OCI-LY1 (cell line): Measurements from ENCODE around the gene KLK12.

Experiments
- H2AFZ ChIP-seq: fragments of 200-600 bp; sonication (generic), shearing (Covaris generic); 2 replicates; pipeline ENCODE4 v1.6.0; 2014; ENCODE audit warnings: antibody characterized with exemption, mild to moderate bottlenecking, low read length
- H3F3A ChIP-seq: fragments of 200-600 bp; sonication (generic), shearing (Covaris generic); 2 replicates; pipeline ENCODE4 v1.6.0; 2014; ENCODE audit warnings: mild to moderate bottlenecking, antibody characterized with exemption, low read length, moderate library complexity; ENCODE audit not compliant: insufficient read depth
- H3K27ac ChIP-seq: fragments of 200-600 bp; sonication (generic); 2 replicates; pipeline ENCODE4 v1.5.1; 2014; ENCODE audit warnings: low read length, mixed run types, mild to moderate bottlenecking, low read depth; ENCODE audit not compliant: poor library complexity, severe bottlenecking
- H3K27me3 ChIP-seq: fragments of 200-600 bp; sonication (generic); 2 replicates; pipeline ENCODE4 v1.6.0; 2014; ENCODE audit warnings: antibody characterized with exemption, mild to moderate bottlenecking, low read length, moderate library complexity; ENCODE audit not compliant: insufficient read depth
- H3K36me3 ChIP-seq: fragments of 200-600 bp; sonication (generic); 2 replicates; pipeline ENCODE4 v1.6.1; 2014; ENCODE audit warnings: mild to moderate bottlenecking, antibody characterized with exemption, low read length, moderate library complexity, mixed read lengths; ENCODE audit not compliant: insufficient read depth
- H3K4me1 ChIP-seq: fragments of 200-600 bp; sonication (generic); 2 replicates; pipeline ENCODE4 v1.5.1; 2014; ENCODE audit warnings: mild to moderate bottlenecking, low read length, moderate library complexity; ENCODE audit not compliant: insufficient read depth, severe bottlenecking
- H3K4me2 ChIP-seq: fragments of 200-600 bp; sonication (generic), shearing (Covaris generic); 2 replicates; pipeline ENCODE4 v1.6.1; 2014; ENCODE audit warnings: low read length
- H3K4me3 ChIP-seq: fragments of 200-600 bp; sonication (generic); 2 replicates; pipeline ENCODE4 v1.5.1; 2014; ENCODE audit warnings: low read length, low read depth, mild to moderate bottlenecking, mixed read lengths; ENCODE audit not compliant: poor library complexity, severe bottlenecking
- H3K79me2 ChIP-seq: fragments of 200-600 bp; shearing (Covaris generic); 2 replicates; pipeline ENCODE4 v1.6.1; 2016; ENCODE audit warnings: mixed run types, low read length, mixed read lengths; ENCODE audit not compliant: insufficient read depth
- H3K9ac ChIP-seq: fragments of 200-600 bp; sonication (generic), shearing (Covaris generic); 2 replicates; pipeline ENCODE4 v1.6.1; 2014; ENCODE audit warnings: mild to moderate bottlenecking, low read length, mixed read lengths
- H3K9me2 ChIP-seq: fragments of 200-600 bp; sonication (generic), shearing (Covaris generic); 2 replicates; pipeline ENCODE4 v1.6.1; 2014; ENCODE audit warnings: low read depth, mild to moderate bottlenecking, low read length, mixed read lengths
- H3K9me3 ChIP-seq: fragments of 200-600 bp; shearing (Covaris generic); 2 replicates; pipeline ENCODE4 v1.6.1; 2014; ENCODE audit warnings: low read length, mixed read lengths
- H4K20me1 ChIP-seq: fragments of 200-600 bp; sonication (generic), shearing (Covaris generic); 2 replicates; pipeline ENCODE4 v1.6.0; 2016; ENCODE audit warnings: mild to moderate bottlenecking, low read length; ENCODE audit not compliant: insufficient read depth
- EZH2 ChIP-seq: fragments of 200-600 bp; sonication (generic), shearing (Covaris generic); IDR thresholded peaks from 2 replicates; pipeline ENCODE4 v1.8.0; 2017; ENCODE audit warnings: borderline replicate concordance, mixed run types, mild to moderate bottlenecking, antibody characterized with exemption, low read length, moderate library complexity, mixed read lengths
- TF ChIP-seq, protein P1 (sequence below): fragments of 200-600 bp; sonication (generic), shearing (Covaris generic); IDR thresholded peaks from 2 replicates; pipeline ENCODE4 v1.5.1; 2017; ENCODE audit warnings: mild to moderate bottlenecking, antibody characterized with exemption, low read length, moderate library complexity, mixed read lengths

Gene KLK12

DNA sequence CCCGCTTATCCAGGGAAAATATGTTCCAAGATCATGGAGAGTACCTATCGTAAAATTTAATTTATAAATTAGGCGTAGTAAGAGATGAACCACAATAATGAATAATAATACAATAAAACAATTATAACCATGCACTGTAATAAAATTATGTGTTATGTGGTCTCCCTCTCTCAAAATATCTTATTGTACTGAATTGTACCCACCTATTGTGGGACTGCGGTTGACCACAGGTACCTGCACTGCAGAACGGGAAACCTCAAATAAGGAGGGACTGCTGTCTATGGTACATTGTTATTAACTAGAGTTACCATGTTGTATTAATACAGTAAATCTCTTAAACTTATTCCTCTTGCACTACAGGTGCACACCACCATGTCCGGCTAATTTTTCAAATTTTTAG lies 5.3 kb upstream of the KLK12 start:
- Histone ChIP-seq H3K27ac (no peak overlapping the region), H3K27me3 (no peaks in the 10 kb centered on the region), H2AFZ (no peak overlapping the region), H3K4me2 (no peak overlapping the region), H3F3A (no peaks in the 10 kb centered on the region), H3K9ac (no peak overlapping the region), H4K20me1 (no peaks in the 10 kb centered on the region), H3K36me3 (no peaks in the 10 kb centered on the region), H3K79me2 (no peaks in the 10 kb centered on the region), H3K9me2 (no peaks in the 10 kb centered on the region), H3K9me3 (no peaks in the 10 kb centered on the region), H3K4me3 (no peak overlapping the region), H3K4me1 (no peaks in the 10 kb centered on the region)
- TF ChIP-seq, protein P1, sequence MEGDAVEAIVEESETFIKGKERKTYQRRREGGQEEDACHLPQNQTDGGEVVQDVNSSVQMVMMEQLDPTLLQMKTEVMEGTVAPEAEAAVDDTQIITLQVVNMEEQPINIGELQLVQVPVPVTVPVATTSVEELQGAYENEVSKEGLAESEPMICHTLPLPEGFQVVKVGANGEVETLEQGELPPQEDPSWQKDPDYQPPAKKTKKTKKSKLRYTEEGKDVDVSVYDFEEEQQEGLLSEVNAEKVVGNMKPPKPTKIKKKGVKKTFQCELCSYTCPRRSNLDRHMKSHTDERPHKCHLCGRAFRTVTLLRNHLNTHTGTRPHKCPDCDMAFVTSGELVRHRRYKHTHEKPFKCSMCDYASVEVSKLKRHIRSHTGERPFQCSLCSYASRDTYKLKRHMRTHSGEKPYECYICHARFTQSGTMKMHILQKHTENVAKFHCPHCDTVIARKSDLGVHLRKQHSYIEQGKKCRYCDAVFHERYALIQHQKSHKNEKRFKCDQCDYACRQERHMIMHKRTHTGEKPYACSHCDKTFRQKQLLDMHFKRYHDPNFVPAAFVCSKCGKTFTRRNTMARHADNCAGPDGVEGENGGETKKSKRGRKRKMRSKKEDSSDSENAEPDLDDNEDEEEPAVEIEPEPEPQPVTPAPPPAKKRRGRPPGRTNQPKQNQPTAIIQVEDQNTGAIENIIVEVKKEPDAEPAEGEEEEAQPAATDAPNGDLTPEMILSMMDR: no peak
- TF ChIP-seq EZH2: no peak

DNA sequence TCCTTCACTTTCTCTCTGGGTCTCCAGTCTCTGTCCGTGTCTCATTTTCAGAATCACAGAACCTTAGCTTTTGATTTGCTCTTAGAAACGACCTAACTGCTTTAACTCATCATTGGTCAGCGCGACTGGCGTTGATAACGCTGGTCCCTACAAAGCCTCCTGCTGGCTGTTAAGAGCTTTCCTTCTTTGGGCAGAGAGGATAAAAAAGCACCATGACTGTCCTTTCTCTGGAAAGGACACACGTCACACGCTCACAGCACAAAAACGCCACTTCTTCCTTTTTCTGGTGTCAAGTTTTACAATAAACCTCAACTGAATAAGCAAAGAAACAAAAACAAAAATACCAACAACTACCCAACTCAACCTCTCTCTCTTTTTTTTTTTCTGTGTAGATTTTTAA lies 1.7 kb upstream of the KLK12 start:
- Histone ChIP-seq H3F3A (no peaks in the 10 kb centered on the region), H3K4me1 (no peaks in the 10 kb centered on the region), H3K9ac (no peak overlapping the region), H3K4me3 (no peak overlapping the region), H3K4me2 (no peak overlapping the region), H3K27me3 (no peaks in the 10 kb centered on the region), H3K79me2 (no peaks in the 10 kb centered on the region), H4K20me1 (no peaks in the 10 kb centered on the region), H3K36me3 (no peaks in the 10 kb centered on the region), H3K27ac (no peak overlapping the region), H3K9me2 (no peaks in the 10 kb centered on the region), H2AFZ (no peak overlapping the region), H3K9me3 (no peaks in the 10 kb centered on the region)
- no peak for TF ChIP-seq EZH2
- TF ChIP-seq, protein P1: no peak

GRCh38 chr19:51031880-51032225 lies 2.9 kb downstream of the KLK12 start:
- no peak overlapping the region for H3K9ac ChIP-seq

More at GRCh38 chr19:51031880-51032225, 2.9 kb downstream of the KLK12 start:
- H3K36me3 ChIP-seq: no peaks in the 10 kb centered on the region
- no peaks in the 10 kb centered on the region for H3K4me1 ChIP-seq
- TF ChIP-seq, protein P1: no peak
- TF ChIP-seq EZH2: no peak
- H3K27me3 ChIP-seq: no peaks in the 10 kb centered on the region; the same call in 1 of the 2 replicates
- no peak overlapping the region for H3K4me2 ChIP-seq
- no peaks in the 10 kb centered on the region for H3F3A ChIP-seq
- no peak overlapping the region for H3K4me3 ChIP-seq
- H3K9me2 ChIP-seq: no peaks in the 10 kb centered on the region
- H3K9me3 ChIP-seq: no peaks in the 10 kb centered on the region
- no peak overlapping the region for H3K27ac ChIP-seq
- no peaks in the 10 kb centered on the region for H3K79me2 ChIP-seq
- H2AFZ ChIP-seq: no peak overlapping the region
- no peaks in the 10 kb centered on the region for H4K20me1 ChIP-seq
